ENCODE measurements around the gene LCK. TPM values are rescaled to one million over a fixed set of nuclear protein-coding genes. Genes with fewer than 3 reads are reported as not detected.
"Not testable (repeated sequence)": the region's sequence is repeated elsewhere in the genome, so short reads cannot be mapped to it uniquely, and the experiment has no call there.

Gene LCK
- total RNA-seq, 4 donors from 2014 or later: 2.2 to 4.0 (median 3.5) TPM

DNA sequence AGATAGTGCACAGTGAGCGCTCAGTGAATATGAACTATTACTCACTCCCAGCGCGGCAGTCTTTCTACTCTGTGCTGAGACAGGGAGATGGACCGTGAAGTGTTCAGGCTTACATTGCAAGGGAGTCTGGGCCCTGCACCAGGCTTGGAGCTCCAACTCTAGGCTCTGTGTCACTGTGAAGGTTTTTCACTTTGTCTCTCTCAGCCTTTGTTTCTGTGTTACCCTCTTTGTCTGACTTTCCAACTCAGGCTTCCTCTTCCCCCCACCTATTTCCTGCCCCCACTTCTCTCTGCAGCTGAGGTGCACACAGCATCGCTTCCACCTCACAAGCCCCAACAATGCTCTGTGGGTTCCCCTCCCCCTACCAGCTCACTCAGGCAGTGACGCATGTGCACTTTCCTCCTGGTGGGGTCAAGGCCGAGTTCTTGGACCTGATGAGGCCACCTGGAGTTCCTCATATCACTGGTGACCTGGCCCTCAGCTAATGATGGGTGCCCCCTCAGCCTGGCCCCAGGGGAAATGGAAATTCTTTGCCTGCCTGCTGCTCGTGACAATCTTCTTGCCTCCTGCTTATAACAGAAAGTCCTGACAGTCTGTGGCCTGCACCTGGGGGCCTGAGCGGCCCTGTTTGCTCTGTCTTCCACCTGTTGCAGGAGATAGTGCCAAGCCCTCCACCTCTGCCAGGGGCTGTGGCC is 1.1 kb upstream of the LCK start:
- peak overlapping the region; percentile 49 to 79 (median 67) for H3K27ac ChIP-seq
- 47 to 61% methylated on average over 6 to 9 of the region's 9 CpGs for WGBS, 2 donors

DNA sequence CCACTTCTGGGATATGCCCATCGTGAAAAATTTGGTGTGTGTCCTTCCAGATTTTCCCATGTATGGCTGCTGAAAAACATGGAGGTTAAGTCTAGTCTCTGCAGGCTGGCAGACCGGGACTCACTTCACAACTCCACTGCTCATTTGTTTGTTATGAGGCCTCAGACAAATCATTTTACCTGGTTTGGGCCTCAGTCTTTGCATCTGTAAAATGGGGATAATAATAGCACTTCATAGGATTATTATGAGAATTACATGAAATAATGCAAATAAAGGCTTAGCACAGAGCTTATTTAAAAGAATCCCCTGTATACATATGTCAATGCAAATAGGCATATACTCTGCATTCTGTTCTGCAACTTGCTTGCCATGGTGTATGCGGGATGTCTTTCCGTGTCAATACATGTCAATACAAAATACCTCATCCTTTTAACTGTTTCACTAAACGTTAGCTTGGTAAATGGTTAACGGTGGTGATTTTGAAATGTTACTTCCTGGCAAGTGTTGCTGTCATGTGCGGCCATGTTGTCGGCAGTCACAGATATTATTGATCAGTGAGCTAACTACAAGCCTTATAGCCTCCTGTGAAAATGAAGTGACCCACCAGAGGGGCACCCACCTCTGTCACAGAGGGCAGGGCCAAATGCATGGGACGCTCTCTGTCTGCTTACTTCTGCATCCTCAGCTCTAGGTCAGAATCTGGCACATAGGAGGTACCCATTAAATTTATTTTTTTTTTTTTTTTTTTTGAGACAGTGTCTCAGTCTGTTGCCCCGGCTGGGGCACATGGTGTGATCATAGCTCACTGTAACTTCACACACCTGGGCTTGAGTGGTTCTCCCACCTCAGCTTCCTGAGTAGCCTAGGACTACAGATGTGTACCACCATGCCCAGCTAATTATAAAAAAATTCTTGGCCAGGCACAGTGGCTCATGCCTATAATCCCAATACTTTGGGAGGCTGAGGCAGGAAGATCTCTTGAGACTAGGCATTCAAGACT is 4.3 kb downstream of the LCK start:
- Histone ChIP-seq H3K4me1 (peaks cover 7 to 18% of the 10 kb centered on the region in 2 donors), H3K4me3 (replicated peaks in 1 of 3) (no peak overlapping the region), H3K27ac (no peak overlapping the region), H3K36me3 (no peaks in the 10 kb centered on the region), H3K27me3 (no peaks in the 10 kb centered on the region), H3K9me3 (no peaks in the 10 kb centered on the region)
- TF ChIP-seq POLR2A (IDR thresholded peaks at IDR 0.05): no peak
- TF ChIP-seq, protein P1, sequence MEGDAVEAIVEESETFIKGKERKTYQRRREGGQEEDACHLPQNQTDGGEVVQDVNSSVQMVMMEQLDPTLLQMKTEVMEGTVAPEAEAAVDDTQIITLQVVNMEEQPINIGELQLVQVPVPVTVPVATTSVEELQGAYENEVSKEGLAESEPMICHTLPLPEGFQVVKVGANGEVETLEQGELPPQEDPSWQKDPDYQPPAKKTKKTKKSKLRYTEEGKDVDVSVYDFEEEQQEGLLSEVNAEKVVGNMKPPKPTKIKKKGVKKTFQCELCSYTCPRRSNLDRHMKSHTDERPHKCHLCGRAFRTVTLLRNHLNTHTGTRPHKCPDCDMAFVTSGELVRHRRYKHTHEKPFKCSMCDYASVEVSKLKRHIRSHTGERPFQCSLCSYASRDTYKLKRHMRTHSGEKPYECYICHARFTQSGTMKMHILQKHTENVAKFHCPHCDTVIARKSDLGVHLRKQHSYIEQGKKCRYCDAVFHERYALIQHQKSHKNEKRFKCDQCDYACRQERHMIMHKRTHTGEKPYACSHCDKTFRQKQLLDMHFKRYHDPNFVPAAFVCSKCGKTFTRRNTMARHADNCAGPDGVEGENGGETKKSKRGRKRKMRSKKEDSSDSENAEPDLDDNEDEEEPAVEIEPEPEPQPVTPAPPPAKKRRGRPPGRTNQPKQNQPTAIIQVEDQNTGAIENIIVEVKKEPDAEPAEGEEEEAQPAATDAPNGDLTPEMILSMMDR (IDR thresholded peaks at IDR 0.05): no peak
- WGBS, 2 donors: 92 to 95% methylated on average over 10 of the region's 10 CpGs
- intact Hi-C loops (cut with DNase I): no loop called here
- no peak for DNase-seq

More for the DNA sequence above, 1.1 kb upstream of the LCK start:
- TF ChIP-seq, protein P1 (IDR thresholded peaks at IDR 0.05): no peak
- TF ChIP-seq POLR2A (IDR thresholded peaks at IDR 0.05): no peak
- H3K36me3 ChIP-seq: no peaks in the 10 kb centered on the region
- intact Hi-C loops (cut with DNase I): no loop called here
- no peaks in the 10 kb centered on the region for H3K27me3 ChIP-seq
- no peak overlapping the region for H3K4me3 ChIP-seq (replicated peaks in 1 of 3)
- H3K4me1 ChIP-seq: peaks cover 17 to 46% of the 10 kb centered on the region in 2 donors
- no peaks in the 10 kb centered on the region for H3K9me3 ChIP-seq
- DNase-seq: peak; percentile 23 to 41

DNA sequence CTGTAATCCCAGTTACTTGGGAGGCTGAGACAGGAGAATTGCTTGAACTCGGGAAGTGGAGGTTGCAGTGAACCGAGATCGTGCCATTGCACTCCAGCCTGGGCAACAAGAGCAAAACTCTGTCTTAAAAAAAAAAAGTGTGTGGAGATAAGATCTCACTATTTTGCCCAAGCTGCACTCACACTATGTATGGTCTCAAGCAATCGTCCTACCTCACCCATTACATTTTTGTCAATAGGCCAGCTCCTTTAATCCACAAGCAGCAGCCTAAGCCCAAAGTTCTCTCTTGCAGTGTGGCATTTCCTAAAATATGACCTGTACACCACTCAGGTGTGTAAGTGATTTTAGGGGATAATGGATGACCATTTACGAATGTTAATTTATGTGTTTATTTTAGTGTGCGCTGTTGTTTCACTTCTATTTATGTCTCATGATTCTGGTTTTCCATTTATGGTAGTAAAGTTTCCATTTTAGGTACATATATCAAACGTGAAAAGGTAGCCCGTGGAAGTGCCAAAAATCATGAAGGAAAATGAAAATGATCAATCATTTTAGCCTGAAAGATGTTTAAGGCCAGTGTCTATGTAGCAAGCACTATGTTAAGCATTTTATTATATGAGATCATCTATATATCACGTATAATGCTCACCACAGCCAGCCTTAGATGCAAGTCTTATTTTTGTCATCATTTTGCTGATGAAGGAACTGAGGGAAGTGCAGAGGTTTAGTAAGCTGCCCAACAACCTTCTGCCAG is 5.6 kb downstream of the LCK start:
- H3K27me3 ChIP-seq: no peaks in the 10 kb centered on the region
- H3K27ac ChIP-seq: no peak overlapping the region
- H3K9me3 ChIP-seq: no peaks in the 10 kb centered on the region
- DNase-seq: no peak
- 79 to 85% methylated on average over 9 of the region's 9 CpGs for WGBS, 2 donors
- peaks cover 7 to 11% of the 10 kb centered on the region in 2 donors for H3K4me1 ChIP-seq
- intact Hi-C loops (cut with DNase I): no loop called here
- no peaks in the 10 kb centered on the region for H3K36me3 ChIP-seq
- H3K4me3 ChIP-seq (replicated peaks in 1 of 3): no peak overlapping the region
- no peak for TF ChIP-seq POLR2A (IDR thresholded peaks at IDR 0.05)
- TF ChIP-seq, protein P1 (IDR thresholded peaks at IDR 0.05): no peak

DNA sequence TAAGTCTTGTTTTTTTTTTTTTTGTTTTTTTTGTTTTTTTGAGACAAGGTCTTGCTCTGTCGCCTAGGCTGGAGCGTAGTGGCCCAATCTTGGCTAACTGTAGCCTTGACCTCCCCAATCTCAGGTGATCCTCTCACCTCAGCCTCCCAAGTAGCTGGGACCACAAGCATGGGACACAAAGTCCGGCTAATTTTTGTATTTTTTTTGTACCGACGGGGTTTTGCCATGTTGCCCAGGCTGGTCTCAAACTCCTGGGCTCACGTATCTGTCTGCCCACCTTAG is 6.1 kb downstream of the LCK start:
- TF ChIP-seq, protein P1 (IDR thresholded peaks at IDR 0.05): no peak
- no peak for TF ChIP-seq POLR2A (IDR thresholded peaks at IDR 0.05)
- H3K9me3 ChIP-seq: no peaks in the 10 kb centered on the region
- WGBS, 2 donors: 91 to 95% methylated on average over 6 of the region's 6 CpGs
- no peaks in the 10 kb centered on the region for H3K36me3 ChIP-seq
- no peak overlapping the region for H3K27ac ChIP-seq
- H3K4me1 ChIP-seq: peaks cover 6 to 9% of the 10 kb centered on the region in 2 donors
- H3K4me3 ChIP-seq (replicated peaks in 1 of 3): no peak overlapping the region
- intact Hi-C loops (cut with DNase I): no loop called here
- H3K27me3 ChIP-seq: no peaks in the 10 kb centered on the region
- no peak for DNase-seq

DNA sequence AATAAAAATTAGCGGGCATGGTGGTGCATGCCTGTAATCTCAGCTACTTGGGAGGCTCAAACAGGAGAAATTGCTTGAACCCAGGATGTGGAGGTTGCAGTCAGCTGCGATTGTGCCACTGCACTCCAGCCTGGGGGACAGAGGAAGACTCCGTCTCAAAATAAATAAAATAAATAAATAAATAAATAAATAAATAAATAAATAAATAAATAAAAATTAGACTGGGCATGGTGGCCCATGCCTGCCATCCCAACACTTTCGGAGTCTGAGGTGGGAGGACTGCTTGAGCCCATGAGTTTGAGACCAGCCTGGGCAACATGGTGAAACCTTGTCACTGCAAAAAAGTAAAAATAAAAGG is 12.2 kb downstream of the LCK start:
- H3K27ac ChIP-seq: not testable (repeated sequence)
- 94 to 95% methylated on average over 4 of the region's 4 CpGs for WGBS, 2 donors

More for the DNA sequence above, 12.2 kb downstream of the LCK start:
- H3K9me3 ChIP-seq; H3K27me3 ChIP-seq; DNase-seq; intact Hi-C loops (cut with DNase I); H3K4me1 ChIP-seq; H3K36me3 ChIP-seq; H3K4me3 ChIP-seq (replicated peaks in 1 of 3): not testable (repeated sequence)
